C4-2B (cell line): ENCODE measurements around the gene ERAL1.

Experiments
- CTCF ChIP-seq: fragments of 450-650 bp; conservative IDR thresholded peaks from 2 replicates; pipeline ENCODE4 v1.5.1; 2017; ENCODE audit warnings: mild to moderate bottlenecking
- ZFX ChIP-seq: fragments of 450-650 bp; IDR thresholded peaks from 2 replicates; pipeline ENCODE4 v1.6.1; 2017

GRCh38 chr17:28901866-28902818, 47.3 kb downstream of the ERAL1 start:
- TF ChIP-seq CTCF (no peak), ZFX (no peak; the same call in 1 of the 2 replicates)
